ENCODE data around the gene UBXN11. TPM values are rescaled to one million over a fixed set of nuclear protein-coding genes. Genes with fewer than 3 reads are reported as not detected.

Gene UBXN11
- total and polyA plus RNA-seq, 2 of the 13 experiments (the other 11 are each of a cell fraction or from before 2014, with no cell fraction given), result 9.3 to 10.4 TPM

GRCh38 chr1:26351590-26352337 lies 45.3 kb upstream of the UBXN11 start (continued):
- no peak for TF ChIP-seq ZNF30 (CRISPR knock-in tag; IDR thresholded peaks at IDR 0.05)
- TF ChIP-seq ZNF574 (CRISPR knock-in tag; IDR thresholded peaks at IDR 0.05), result peak; percentile 66
- 0 out of 2 replicates have a peak, but pooled peaks have one; percentile 33 for TF ChIP-seq PRDM15 (CRISPR knock-in tag; IDR thresholded peaks at IDR 0.05)
- TF ChIP-seq ZKSCAN8 (CRISPR knock-in tag; IDR thresholded peaks at IDR 0.05; ENCODE audit: borderline replicate concordance), result no peak
- TF ChIP-seq ZNF333 (CRISPR knock-in tag; IDR thresholded peaks at IDR 0.05; ENCODE audit: borderline replicate concordance), result no peak
- no peak for TF ChIP-seq ZNF557 (CRISPR knock-in tag; IDR thresholded peaks at IDR 0.05)
- TF ChIP-seq ELK4 (CRISPR knock-in tag; IDR thresholded peaks at IDR 0.05; ENCODE audit: borderline replicate concordance), result no peak
- peak; percentile 32; the same call in 1 of the 2 replicates for TF ChIP-seq SIN3A (IDR thresholded peaks at IDR 0.05; ENCODE audit: borderline replicate concordance, low read depth, low read length)
- TF ChIP-seq HOXA7 (CRISPR knock-in tag; IDR thresholded peaks at IDR 0.05), result no peak
- no peak for TF ChIP-seq BORCS8-MEF2B (CRISPR knock-in tag; IDR thresholded peaks at IDR 0.05)
- no peak for TF ChIP-seq GPBP1L1 (CRISPR knock-in tag; IDR thresholded peaks at IDR 0.05)
- no peak for TF ChIP-seq ATRX (CRISPR knock-in tag; IDR thresholded peaks at IDR 0.05; ENCODE audit: borderline replicate concordance)
- no peak for TF ChIP-seq ATM (IDR thresholded peaks at IDR 0.05; ENCODE audit: borderline replicate concordance)
- no peak for TF ChIP-seq ZSCAN31 (CRISPR knock-in tag; IDR thresholded peaks at IDR 0.05; ENCODE audit: low read depth)
- TF ChIP-seq ZNF234 (CRISPR knock-in tag; conservative IDR thresholded peaks at IDR 0.05), result no peak
- peak; percentile 93 for TF ChIP-seq ATF3 (CRISPR knock-in tag; IDR thresholded peaks at IDR 0.05)
- TF ChIP-seq IRF9 (CRISPR knock-in tag; IDR thresholded peaks at IDR 0.05; ENCODE audit: borderline replicate concordance), result peak; percentile 33; the same call in 1 of the 2 replicates
- no peak for TF ChIP-seq KDM5A (IDR thresholded peaks at IDR 0.05; ENCODE audit: borderline replicate concordance, low read length)
